ENCODE results near the gene TP53AIP1. TPM values are rescaled to one million over a fixed set of nuclear protein-coding genes. Genes with fewer than 3 reads are reported as not detected.

TP53AIP1 gene
- total RNA-seq, 2 experiments from 2014 or later, result 0.20 TPM; not detected in 1

DNA sequence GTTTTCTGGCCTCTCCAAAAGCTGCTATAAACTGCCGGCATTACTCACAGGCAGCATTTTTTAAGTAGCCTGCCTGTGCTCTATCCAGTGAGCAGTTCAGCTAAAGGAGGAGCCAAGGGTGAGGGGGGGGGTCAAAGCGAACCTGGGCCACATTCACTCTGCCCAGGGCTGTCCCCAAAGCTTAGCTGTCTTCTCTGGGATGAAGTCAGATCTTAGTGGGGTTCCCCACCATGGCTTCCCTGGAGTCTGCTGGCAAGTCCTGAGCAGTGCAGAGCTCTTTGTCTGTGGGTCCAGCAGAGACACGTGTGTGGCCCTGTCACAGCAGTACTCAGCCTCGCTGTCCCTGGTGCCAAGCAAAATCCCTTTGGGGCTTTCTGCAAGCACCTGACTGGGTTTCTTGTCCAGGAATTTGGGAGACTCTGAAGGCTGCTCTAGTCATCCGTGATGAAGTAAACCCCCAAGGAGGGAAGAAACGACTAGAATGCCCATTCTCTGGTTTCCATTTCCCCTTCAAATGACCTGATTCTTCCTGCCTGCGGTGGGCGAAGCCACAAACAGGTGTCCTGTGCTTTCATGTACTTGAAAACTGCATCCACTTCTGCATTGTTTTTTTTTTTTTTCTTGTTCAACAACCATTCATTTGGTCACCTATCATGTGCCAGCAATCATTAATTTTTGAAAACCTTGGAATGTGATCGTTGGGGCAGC, 48.9 kb downstream of the TP53AIP1 start:
- H3K27ac ChIP-seq (ENCODE audit: low read depth in 1 of 2, low read length in 2 of 2), result no peak overlapping the region
- ChIA-PET CTCF (no interaction called here), POLR2A (no interaction called here)
- no peak for ATAC-seq (ENCODE audit: poor library complexity)
- no peaks in the 10 kb centered on the region for H3K9me3 Mint-ChIP-seq
- intact Hi-C loops (cut with DNase I, micrococcal nuclease), result no loop called here
- no peak overlapping the region for H3K4me3 ChIP-seq (ENCODE audit: low read length)
- peaks cover 0 to 15% of the 10 kb centered on the region in 2 experiments for H3K9me3 ChIP-seq (ENCODE audit: control insufficient read depth in 1 of 2, insufficient read depth in 1 of 2, low read length in 2 of 2)
- H3K4me1 Mint-ChIP-seq (ENCODE audit: low read depth), result peaks cover 4% of the 10 kb centered on the region
- no peak overlapping the region for H3K4me3 Mint-ChIP-seq
- H3K27me3 Mint-ChIP-seq, result peaks cover 48% of the 10 kb centered on the region
- no peak overlapping the region for H3K27ac Mint-ChIP-seq
- H3K4me1 ChIP-seq (ENCODE audit: insufficient read depth, low read length), result peaks cover 18% of the 10 kb centered on the region
- no peaks in the 10 kb centered on the region for H3K36me3 Mint-ChIP-seq (ENCODE audit: low read depth)
- TF ChIP-seq, protein P1, sequence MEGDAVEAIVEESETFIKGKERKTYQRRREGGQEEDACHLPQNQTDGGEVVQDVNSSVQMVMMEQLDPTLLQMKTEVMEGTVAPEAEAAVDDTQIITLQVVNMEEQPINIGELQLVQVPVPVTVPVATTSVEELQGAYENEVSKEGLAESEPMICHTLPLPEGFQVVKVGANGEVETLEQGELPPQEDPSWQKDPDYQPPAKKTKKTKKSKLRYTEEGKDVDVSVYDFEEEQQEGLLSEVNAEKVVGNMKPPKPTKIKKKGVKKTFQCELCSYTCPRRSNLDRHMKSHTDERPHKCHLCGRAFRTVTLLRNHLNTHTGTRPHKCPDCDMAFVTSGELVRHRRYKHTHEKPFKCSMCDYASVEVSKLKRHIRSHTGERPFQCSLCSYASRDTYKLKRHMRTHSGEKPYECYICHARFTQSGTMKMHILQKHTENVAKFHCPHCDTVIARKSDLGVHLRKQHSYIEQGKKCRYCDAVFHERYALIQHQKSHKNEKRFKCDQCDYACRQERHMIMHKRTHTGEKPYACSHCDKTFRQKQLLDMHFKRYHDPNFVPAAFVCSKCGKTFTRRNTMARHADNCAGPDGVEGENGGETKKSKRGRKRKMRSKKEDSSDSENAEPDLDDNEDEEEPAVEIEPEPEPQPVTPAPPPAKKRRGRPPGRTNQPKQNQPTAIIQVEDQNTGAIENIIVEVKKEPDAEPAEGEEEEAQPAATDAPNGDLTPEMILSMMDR (IDR thresholded peaks at IDR 0.05), result no peak
- no peaks in the 10 kb centered on the region for H3K36me3 ChIP-seq (ENCODE audit: insufficient read depth, low read length)
- peaks cover 27 to 40% of the 10 kb centered on the region in 2 experiments for H3K27me3 ChIP-seq (ENCODE audit: control insufficient read depth in 1 of 2, insufficient read depth in 2 of 2, low read length in 2 of 2)
- no peak for DNase-seq

DNA sequence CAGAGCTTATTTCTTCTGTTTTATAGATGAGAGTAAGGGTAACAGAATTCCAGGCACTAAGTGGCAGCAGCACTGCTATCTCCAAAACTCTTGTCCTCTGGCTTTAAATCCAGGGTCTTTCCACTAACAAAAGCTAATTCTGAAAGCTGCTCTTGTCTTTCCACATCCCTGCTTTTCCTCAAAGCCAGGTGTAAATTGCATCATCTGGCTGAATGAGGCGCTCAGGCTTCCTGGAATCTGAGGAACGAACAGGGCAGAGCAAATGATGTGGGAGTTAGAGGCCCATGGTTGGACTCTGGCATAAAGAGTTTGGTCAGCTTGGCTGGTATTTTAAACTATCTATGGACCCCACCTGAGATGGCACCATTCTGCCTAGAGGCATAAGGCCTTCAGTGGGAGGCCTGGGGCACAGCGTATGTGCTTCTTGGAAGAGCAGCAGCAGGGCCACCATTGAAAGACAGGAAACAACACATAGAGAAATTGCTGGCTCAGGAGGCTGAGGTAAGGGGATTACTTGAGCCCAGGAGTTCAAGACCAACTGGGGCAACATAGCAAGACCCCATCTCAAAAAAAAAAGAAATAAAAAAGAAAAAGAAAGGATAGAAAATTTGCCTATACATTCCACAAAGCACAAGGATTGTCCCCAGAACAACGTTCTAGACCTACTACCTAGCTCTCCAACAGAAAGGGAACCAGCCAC, 49.7 kb downstream of the TP53AIP1 start:
- POLR2A ChIA-PET, result interaction anchor here (1.0 kb wide), 1 partner anchor 13 kb away, joined by 3 read pairs; no protein-coding TSS in a partner anchor
- H3K27me3 ChIP-seq (ENCODE audit: control insufficient read depth in 1 of 2, insufficient read depth in 2 of 2, low read length in 2 of 2), result peaks cover 34 to 47% of the 10 kb centered on the region in 2 experiments

DNA sequence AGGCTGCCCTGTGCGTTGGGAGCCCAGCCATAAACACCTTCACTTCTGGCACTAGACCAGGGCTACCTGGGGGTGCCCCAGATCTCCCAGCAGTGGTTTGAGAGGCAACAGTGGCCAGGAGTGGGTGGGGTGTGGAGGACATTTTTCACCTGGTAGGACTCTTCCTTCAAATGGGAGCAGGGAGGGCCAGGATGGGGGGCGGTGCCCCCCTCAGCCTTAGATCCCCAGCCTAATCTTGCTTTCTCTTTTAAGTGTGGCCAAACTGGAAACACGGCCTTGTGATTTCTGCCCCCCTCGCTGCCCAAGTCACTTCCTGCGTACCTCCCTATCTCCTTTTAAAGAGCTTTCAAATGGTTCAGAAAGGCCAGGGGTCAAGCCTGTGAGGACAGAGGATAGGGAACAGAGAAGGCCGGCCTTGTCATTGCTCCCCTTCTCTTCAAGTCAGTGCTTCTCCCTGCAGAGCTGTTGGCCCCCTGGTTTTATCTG, 50.7 kb downstream of the TP53AIP1 start:
- ATAC-seq (ENCODE audit: poor library complexity) (no peak), DNase-seq (no peak)
- no peaks in the 10 kb centered on the region for H3K36me3 Mint-ChIP-seq (ENCODE audit: low read depth)
- TF ChIP-seq, protein P1 (IDR thresholded peaks at IDR 0.05), result no peak
- Histone ChIP-seq H3K4me1 (ENCODE audit: insufficient read depth, low read length) (peaks cover 18% of the 10 kb centered on the region), H3K36me3 (ENCODE audit: insufficient read depth, low read length) (no peaks in the 10 kb centered on the region), H3K4me3 (ENCODE audit: low read length) (no peak overlapping the region), H3K27ac (ENCODE audit: low read depth in 1 of 2, low read length in 2 of 2) (no peak overlapping the region), H3K9me3 (ENCODE audit: control insufficient read depth in 1 of 2, insufficient read depth in 1 of 2, low read length in 2 of 2) (peaks cover 0 to 15% of the 10 kb centered on the region in 2 experiments), H3K27me3 (ENCODE audit: control insufficient read depth in 1 of 2, insufficient read depth in 2 of 2, low read length in 2 of 2) (peaks cover 39 to 57% of the 10 kb centered on the region in 2 experiments)
- ChIA-PET POLR2A (interaction anchor here (0.5 kb wide), 1 partner anchor 843 kb away, joined by 3 read pairs; no protein-coding TSS in a partner anchor), CTCF (no interaction called here)
- H3K27me3 Mint-ChIP-seq, result peaks cover 65% of the 10 kb centered on the region
- H3K27ac Mint-ChIP-seq, result no peak overlapping the region
- H3K4me3 Mint-ChIP-seq, result peak overlapping the region; percentile 18
- H3K9me3 Mint-ChIP-seq, result no peaks in the 10 kb centered on the region
- peaks cover 4% of the 10 kb centered on the region for H3K4me1 Mint-ChIP-seq (ENCODE audit: low read depth)
- intact Hi-C loops (cut with DNase I, micrococcal nuclease), result no loop called here

More for the DNA sequence above, 49.7 kb downstream of the TP53AIP1 start:
- Mint-ChIP-seq H3K9me3 (no peaks in the 10 kb centered on the region), H3K4me3 (no peak overlapping the region), H3K27me3 (peaks cover 56% of the 10 kb centered on the region), H3K27ac (no peak overlapping the region), H3K4me1 (ENCODE audit: low read depth) (peaks cover 4% of the 10 kb centered on the region), H3K36me3 (ENCODE audit: low read depth) (no peaks in the 10 kb centered on the region)
- CTCF ChIA-PET, result no interaction called here
- Histone ChIP-seq H3K9me3 (ENCODE audit: control insufficient read depth in 1 of 2, insufficient read depth in 1 of 2, low read length in 2 of 2) (peaks cover 0 to 15% of the 10 kb centered on the region in 2 experiments), H3K4me3 (ENCODE audit: low read length) (no peak overlapping the region), H3K36me3 (ENCODE audit: insufficient read depth, low read length) (no peaks in the 10 kb centered on the region), H3K27ac (ENCODE audit: low read depth in 1 of 2, low read length in 2 of 2) (no peak overlapping the region), H3K4me1 (ENCODE audit: insufficient read depth, low read length) (peaks cover 18% of the 10 kb centered on the region)
- DNase-seq (no peak), ATAC-seq (ENCODE audit: poor library complexity) (no peak)
- TF ChIP-seq, protein P1 (IDR thresholded peaks at IDR 0.05), result no peak
- intact Hi-C loops (cut with DNase I, micrococcal nuclease), result no loop called here
